OCI-LY3 (cell line): ENCODE measurements around the gene IFT122.
A peak's percentile ranks its signal among the peaks of the same experiment; 100 is the strongest.

Source experiments
- H2AFZ ChIP-seq: fragments of 200-600, 300-600 bp; shearing (Covaris generic); 2 replicates; pipeline ENCODE4 v1.6.0; 2014; ENCODE audit warnings: antibody characterized with exemption, low read depth, low read length
- H3K27ac ChIP-seq: fragments of 200-600, 300-600 bp; sonication (generic); 2 replicates; pipeline ENCODE4 v1.5.1; 2014; ENCODE audit warnings: mild to moderate bottlenecking, low read length, moderate library complexity, mixed read lengths
- H3K27me3 ChIP-seq: fragments of 200-600, 300-600 bp; sonication (generic); 2 replicates; pipeline ENCODE4 v1.6.1; 2014; ENCODE audit warnings: low read depth, low read length, mixed read lengths
- H3K36me3 ChIP-seq: fragments of 200-600, 300-600 bp; sonication (generic); replicated peaks from 2 replicates; pipeline ENCODE3; 2014; ENCODE audit warnings: low read depth, low read length, mixed read lengths
- H3K4me1 ChIP-seq: fragments of 300-600, 200-600 bp; sonication (generic); 2 replicates; pipeline ENCODE4 v1.6.1; 2014; ENCODE audit warnings: low read length, mixed read lengths
- H3K4me2 ChIP-seq: fragments of 200-600, 300-600 bp; sonication (generic); 2 replicates; pipeline ENCODE4 v1.6.1; 2014; ENCODE audit warnings: low read length, mixed read lengths
- H3K4me3 ChIP-seq: fragments of 300-600, 200-600 bp; sonication (generic); 2 replicates; pipeline ENCODE4 v1.5.1; 2014; ENCODE audit warnings: antibody characterized with exemption, mild to moderate bottlenecking, low read length, moderate library complexity
- H3K79me2 ChIP-seq: fragments of 300-600, 200-600 bp; shearing (Covaris generic); 2 replicates; pipeline ENCODE4 v1.6.1; 2014; ENCODE audit warnings: mild to moderate bottlenecking, low read length, mixed read lengths
- H3K9ac ChIP-seq: fragments of 300-600, 200-600 bp; shearing (Covaris generic); 2 replicates; pipeline ENCODE4 v1.6.0; 2014; ENCODE audit warnings: mild to moderate bottlenecking, low read length, moderate library complexity
- H3K9me3 ChIP-seq: fragments of 200-600, 300-600 bp; shearing (Covaris generic); 2 replicates; pipeline ENCODE4 v1.6.1; 2014; ENCODE audit warnings: low read length, mixed read lengths; ENCODE audit not compliant: insufficient read depth
- H4K20me1 ChIP-seq: fragments of 200-600, 300-600 bp; sonication (generic); 2 replicates; pipeline ENCODE4 v1.6.1; 2016; ENCODE audit warnings: low read length, mixed read lengths; ENCODE audit not compliant: insufficient read depth
- CTCF ChIP-seq: fragments of 200-600, 300-600 bp; sonication (generic); IDR thresholded peaks from 2 replicates; pipeline ENCODE4 v1.5.1; 2014; ENCODE audit warnings: antibody characterized with exemption, low read length, low read depth
- EZH2phosphoT487 ChIP-seq: fragments of 200-600 bp; shearing (Covaris generic); IDR thresholded peaks from 2 replicates; pipeline ENCODE4 v1.6.1; 2018; ENCODE audit warnings: antibody characterized with exemption, mixed run types, low read depth

Gene IFT122

GRCh38 chr3:129441215-129441614, 1.2 kb downstream of the IFT122 start:
- H3K9me3 ChIP-seq = no peaks in the 10 kb centered on the region
- H2AFZ ChIP-seq = peak overlapping the region; percentile 35; the same call in 1 of the 2 replicates
- H3K79me2 ChIP-seq = peaks cover 31% of the 10 kb centered on the region
- no peak for TF ChIP-seq EZH2phosphoT487
- TF ChIP-seq CTCF = no peak
- no peaks in the 10 kb centered on the region for H3K27me3 ChIP-seq
- H3K9ac ChIP-seq = peak overlapping the region; percentile 89; the same call in 1 of the 2 replicates
- H4K20me1 ChIP-seq = no peaks in the 10 kb centered on the region
- peaks cover 27% of the 10 kb centered on the region for H3K4me1 ChIP-seq
- peak overlapping the region; percentile 96 for H3K4me3 ChIP-seq
- H3K36me3 ChIP-seq = peaks cover 17% of the 10 kb centered on the region
- peak overlapping the region; percentile 72; the same call in 1 of the 2 replicates for H3K27ac ChIP-seq
- peak overlapping the region; percentile 97 for H3K4me2 ChIP-seq

- Histone ChIP-seq H4K20me1 (no peaks in the 10 kb centered on the region), H3K4me2 (peak overlapping the region; percentile 97), H3K4me1 (peaks cover 22% of the 10 kb centered on the region), H3K79me2 (peaks cover 31% of the 10 kb centered on the region), H3K36me3 (peaks cover 11% of the 10 kb centered on the region), H3K27me3 (no peaks in the 10 kb centered on the region), H3K9ac (no peak overlapping the region), H2AFZ (no peak overlapping the region), H3K4me3 (no peak overlapping the region), H3K27ac (no peak overlapping the region), H3K9me3 (no peaks in the 10 kb centered on the region)
- TF ChIP-seq CTCF = no peak
- no peak for TF ChIP-seq EZH2phosphoT487
Measured at GRCh38 chr3:129441782-129442181, 1.8 kb downstream of the IFT122 start.

GRCh38 chr3:129442486-129442885, 2.5 kb downstream of the IFT122 start:
- Histone ChIP-seq H2AFZ (no peak overlapping the region), H3K4me3 (no peak overlapping the region), H4K20me1 (no peaks in the 10 kb centered on the region), H3K27ac (no peak overlapping the region), H3K36me3 (peaks cover 5% of the 10 kb centered on the region), H3K9ac (no peak overlapping the region), H3K4me1 (peaks cover 19% of the 10 kb centered on the region), H3K9me3 (no peaks in the 10 kb centered on the region), H3K79me2 (peaks cover 31% of the 10 kb centered on the region), H3K27me3 (no peaks in the 10 kb centered on the region), H3K4me2 (no peak overlapping the region)
- TF ChIP-seq EZH2phosphoT487 (no peak), CTCF (no peak)

GRCh38 chr3:129442947-129443346, 2.9 kb downstream of the IFT122 start:
- Histone ChIP-seq H3K27ac (no peak overlapping the region), H2AFZ (no peak overlapping the region), H3K4me1 (peaks cover 18% of the 10 kb centered on the region)

More at GRCh38 chr3:129442947-129443346, 2.9 kb downstream of the IFT122 start:
- TF ChIP-seq CTCF = no peak
- no peak for TF ChIP-seq EZH2phosphoT487
- H3K9ac ChIP-seq = no peak overlapping the region
- no peaks in the 10 kb centered on the region for H3K9me3 ChIP-seq
- H3K4me3 ChIP-seq = no peak overlapping the region
- no peak overlapping the region for H3K4me2 ChIP-seq
- no peaks in the 10 kb centered on the region for H4K20me1 ChIP-seq
- peaks cover under 1% of the 10 kb centered on the region for H3K36me3 ChIP-seq
- peaks cover 26% of the 10 kb centered on the region for H3K79me2 ChIP-seq
- no peaks in the 10 kb centered on the region for H3K27me3 ChIP-seq
